Measurements from ENCODE around the gene COCH.

The COCH gene

GRCh38 chr14:30874120-30874998 lies at the start of gene COCH:
Gene COCH (plus strand): TSS chr14:30874559. CDS start chr14:30874939, 380 bp downstream.
- peak within 1 kb of the TSS; percentile 77 for H3K4me3 Mint-ChIP-seq
- no peaks in the 10 kb centered on the region for H3K9me3 Mint-ChIP-seq
- DNase-seq (ENCODE audit: low spot score) = peak; percentile 26
- no peak within 1 kb of the TSS for H3K27ac Mint-ChIP-seq
- H3K4me1 Mint-ChIP-seq (ENCODE audit: low read depth) = peaks cover 7% of the 10 kb centered on the region
- H3K27me3 Mint-ChIP-seq (ENCODE audit: low read depth) = peaks cover 78% of the 10 kb centered on the region
- no peaks in the 10 kb centered on the region for H3K36me3 Mint-ChIP-seq (ENCODE audit: low read depth)

GRCh38 chr14:30826070-30826469 lies 48.3 kb upstream of the COCH start:
- Mint-ChIP-seq H3K4me3 (no peak overlapping the region), H3K36me3 (ENCODE audit: low read depth) (no peaks in the 10 kb centered on the region), H3K27ac (no peak overlapping the region), H3K4me1 (ENCODE audit: low read depth) (no peaks in the 10 kb centered on the region), H3K27me3 (ENCODE audit: low read depth) (no peaks in the 10 kb centered on the region), H3K9me3 (peaks cover 13% of the 10 kb centered on the region)
- no peak for DNase-seq (ENCODE audit: low spot score)

DNA sequence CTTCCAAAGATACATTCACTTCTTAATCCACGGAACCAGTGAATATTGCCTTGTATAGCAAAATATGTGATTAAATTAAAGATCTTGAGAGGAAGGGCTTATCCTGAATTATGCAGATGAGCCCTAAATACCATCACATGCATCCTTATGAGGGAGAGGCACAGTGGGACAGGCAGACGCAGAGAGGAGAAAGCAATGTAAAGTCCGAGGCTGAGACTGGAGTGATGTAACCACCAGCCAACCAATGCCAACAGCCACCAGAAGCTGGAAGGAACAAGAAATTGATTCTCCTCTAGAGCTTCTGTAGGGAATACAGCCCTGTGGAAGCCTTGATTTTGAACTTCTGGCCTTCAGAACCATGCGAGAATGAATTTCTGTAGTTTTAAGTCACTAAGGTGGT lies 44.5 kb upstream of the COCH start:
- DNase-seq (ENCODE audit: low spot score) = no peak
- H3K27ac Mint-ChIP-seq = no peak overlapping the region
- H3K4me1 Mint-ChIP-seq (ENCODE audit: low read depth) = no peaks in the 10 kb centered on the region
- H3K9me3 Mint-ChIP-seq = peaks cover 13% of the 10 kb centered on the region
- H3K36me3 Mint-ChIP-seq (ENCODE audit: low read depth) = no peaks in the 10 kb centered on the region
- no peaks in the 10 kb centered on the region for H3K27me3 Mint-ChIP-seq (ENCODE audit: low read depth)
- H3K4me3 Mint-ChIP-seq = no peak overlapping the region

DNA sequence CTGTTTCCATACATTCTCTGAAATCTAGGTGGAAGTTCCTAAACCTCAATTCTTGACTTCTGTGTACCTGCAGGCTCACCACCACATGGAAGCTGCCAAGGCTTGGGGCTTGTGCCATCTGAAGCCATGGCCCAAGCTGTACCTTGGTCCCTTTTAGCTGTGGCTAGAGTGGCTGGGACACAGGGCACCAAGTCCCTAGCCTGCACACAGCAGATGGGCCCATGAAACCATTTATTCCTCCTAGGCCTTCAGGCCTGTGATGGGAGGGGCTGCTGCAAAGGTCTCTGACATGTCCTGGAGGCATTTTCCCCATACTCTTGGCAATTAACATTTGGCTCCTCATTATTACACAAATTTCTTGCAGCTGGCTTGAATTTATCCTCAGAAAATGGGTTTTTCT lies 40.0 kb upstream of the COCH start:
- no peak overlapping the region for H3K4me3 Mint-ChIP-seq
- no peak overlapping the region for H3K27ac Mint-ChIP-seq
- H3K27me3 Mint-ChIP-seq (ENCODE audit: low read depth) = no peaks in the 10 kb centered on the region
- H3K4me1 Mint-ChIP-seq (ENCODE audit: low read depth) = no peaks in the 10 kb centered on the region
- DNase-seq (ENCODE audit: low spot score) = no peak
- H3K36me3 Mint-ChIP-seq (ENCODE audit: low read depth) = no peaks in the 10 kb centered on the region
- H3K9me3 Mint-ChIP-seq = peaks cover 11% of the 10 kb centered on the region

GRCh38 chr14:30838351-30838750 lies 36.0 kb upstream of the COCH start:
- Mint-ChIP-seq H3K4me1 (ENCODE audit: low read depth) (no peaks in the 10 kb centered on the region), H3K4me3 (no peak overlapping the region), H3K9me3 (peaks cover 11% of the 10 kb centered on the region), H3K36me3 (ENCODE audit: low read depth) (no peaks in the 10 kb centered on the region), H3K27me3 (ENCODE audit: low read depth) (peaks cover 4% of the 10 kb centered on the region), H3K27ac (no peak overlapping the region)
- DNase-seq (ENCODE audit: low spot score) = no peak

- no peak for DNase-seq (ENCODE audit: low spot score)
- peaks cover 9% of the 10 kb centered on the region for H3K27me3 Mint-ChIP-seq (ENCODE audit: low read depth)
- no peak overlapping the region for H3K27ac Mint-ChIP-seq
- H3K9me3 Mint-ChIP-seq = peaks cover 3% of the 10 kb centered on the region
- no peak overlapping the region for H3K4me3 Mint-ChIP-seq
- H3K36me3 Mint-ChIP-seq (ENCODE audit: low read depth) = no peaks in the 10 kb centered on the region
- no peaks in the 10 kb centered on the region for H3K4me1 Mint-ChIP-seq (ENCODE audit: low read depth)
These were observed 34.1 kb upstream of the COCH start for GRCh38 chr14:30840086-30840779.

DNA sequence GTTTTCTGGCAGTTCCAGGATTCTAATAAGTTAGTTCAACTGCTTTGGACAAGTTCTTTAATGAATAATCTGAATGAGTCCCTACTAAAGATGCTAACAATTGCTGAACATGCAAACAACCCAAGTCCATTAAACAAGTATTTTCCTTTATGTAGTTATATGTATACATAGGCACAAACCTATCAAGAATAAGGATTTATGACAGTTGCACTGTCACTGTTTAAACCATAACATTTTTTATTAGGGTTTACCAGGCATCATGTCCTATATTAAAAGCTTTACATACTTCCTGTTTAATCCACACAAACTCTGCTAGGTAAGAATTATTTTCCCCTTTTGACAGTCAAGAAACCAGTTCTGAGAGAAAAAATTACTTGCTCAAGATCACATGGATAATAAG lies 31.9 kb upstream of the COCH start:
- H3K27me3 Mint-ChIP-seq (ENCODE audit: low read depth) = peaks cover 17% of the 10 kb centered on the region
- no peaks in the 10 kb centered on the region for H3K4me1 Mint-ChIP-seq (ENCODE audit: low read depth)
- no peak for DNase-seq (ENCODE audit: low spot score)
- no peaks in the 10 kb centered on the region for H3K9me3 Mint-ChIP-seq
- no peaks in the 10 kb centered on the region for H3K36me3 Mint-ChIP-seq (ENCODE audit: low read depth)
- no peak overlapping the region for H3K27ac Mint-ChIP-seq
- H3K4me3 Mint-ChIP-seq = no peak overlapping the region

DNA sequence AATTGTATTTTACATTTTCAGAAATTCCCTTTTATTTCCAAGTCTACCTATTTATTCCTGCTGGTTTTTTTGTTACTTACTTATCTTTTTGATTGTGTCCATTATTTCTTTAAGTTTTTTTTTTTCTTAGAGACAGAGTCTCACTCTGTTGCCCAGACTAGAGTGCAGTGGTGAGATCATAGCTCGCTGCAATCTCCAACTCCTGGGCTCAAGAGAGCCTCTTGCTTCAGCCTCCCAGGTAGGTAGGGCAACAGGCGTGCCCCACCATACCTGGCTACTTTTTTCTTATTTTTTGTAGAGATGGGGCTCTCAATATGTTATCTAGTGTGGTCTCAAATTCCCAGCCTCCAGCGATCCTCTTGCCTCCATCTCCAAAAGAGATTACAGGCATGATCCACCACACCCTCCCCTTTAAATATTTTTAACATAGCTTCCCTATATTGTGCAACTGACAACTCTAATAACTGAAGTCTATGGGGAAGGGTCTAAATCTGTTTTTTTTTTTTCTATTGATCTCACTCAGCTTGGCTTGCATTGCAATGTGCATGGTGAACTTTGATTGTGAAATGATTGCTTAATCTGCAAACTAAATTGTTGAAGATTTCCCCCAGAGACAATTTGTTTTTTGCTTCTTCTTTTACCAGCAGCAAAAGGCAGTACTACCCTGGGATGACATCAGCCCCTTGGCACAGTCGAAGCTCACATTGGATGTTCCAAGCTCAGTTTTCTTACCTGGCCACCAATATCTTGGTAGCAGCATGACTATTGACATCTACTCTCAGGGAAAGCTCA lies 25.7 kb upstream of the COCH start:
- H3K4me3 Mint-ChIP-seq = no peak overlapping the region
- H3K27me3 Mint-ChIP-seq (ENCODE audit: low read depth) = peaks cover 30% of the 10 kb centered on the region
- DNase-seq (ENCODE audit: low spot score) = no peak
- no peak overlapping the region for H3K27ac Mint-ChIP-seq
- no peaks in the 10 kb centered on the region for H3K9me3 Mint-ChIP-seq
- no peaks in the 10 kb centered on the region for H3K4me1 Mint-ChIP-seq (ENCODE audit: low read depth)
- no peaks in the 10 kb centered on the region for H3K36me3 Mint-ChIP-seq (ENCODE audit: low read depth)

- Mint-ChIP-seq H3K4me3 (no peak overlapping the region), H3K9me3 (no peaks in the 10 kb centered on the region), H3K4me1 (ENCODE audit: low read depth) (no peaks in the 10 kb centered on the region), H3K27ac (no peak overlapping the region), H3K27me3 (ENCODE audit: low read depth) (peaks cover 28% of the 10 kb centered on the region), H3K36me3 (ENCODE audit: low read depth) (no peaks in the 10 kb centered on the region)
- no peak for DNase-seq (ENCODE audit: low spot score)
These were observed 25.0 kb upstream of the COCH start for GRCh38 chr14:30849354-30849753.

DNA sequence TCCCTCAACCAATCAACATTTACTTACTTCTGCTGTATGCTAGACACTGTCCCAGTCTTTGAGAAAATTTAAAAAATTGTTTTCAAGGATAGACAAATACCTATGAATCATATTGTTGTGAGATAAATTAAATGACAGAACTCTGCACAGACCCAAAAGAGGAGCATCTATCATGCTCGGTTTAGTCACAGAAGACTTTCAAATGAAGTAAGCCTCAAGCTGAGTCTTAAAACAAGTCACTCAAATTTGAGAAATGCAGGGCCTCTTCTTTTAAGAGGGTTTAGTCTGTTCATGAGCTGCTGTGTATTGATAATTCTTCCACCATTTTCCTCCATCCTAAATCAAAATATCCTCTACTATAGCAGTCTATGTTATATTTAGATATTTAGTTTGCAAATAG lies 24.4 kb upstream of the COCH start:
- Mint-ChIP-seq H3K4me3 (no peak overlapping the region), H3K27ac (no peak overlapping the region), H3K9me3 (no peaks in the 10 kb centered on the region), H3K27me3 (ENCODE audit: low read depth) (peaks cover 27% of the 10 kb centered on the region), H3K36me3 (ENCODE audit: low read depth) (no peaks in the 10 kb centered on the region), H3K4me1 (ENCODE audit: low read depth) (peaks cover 3% of the 10 kb centered on the region)
- DNase-seq (ENCODE audit: low spot score) = no peak

- Mint-ChIP-seq H3K27me3 (ENCODE audit: low read depth) (peaks cover 13% of the 10 kb centered on the region), H3K36me3 (ENCODE audit: low read depth) (no peaks in the 10 kb centered on the region), H3K4me1 (ENCODE audit: low read depth) (peaks cover 7% of the 10 kb centered on the region), H3K27ac (no peak overlapping the region), H3K4me3 (no peak overlapping the region), H3K9me3 (no peaks in the 10 kb centered on the region)
- DNase-seq (ENCODE audit: low spot score) = no peak
These were observed 20.4 kb upstream of the COCH start for GRCh38 chr14:30853946-30854345.

- Mint-ChIP-seq H3K4me1 (ENCODE audit: low read depth) (peaks cover 7% of the 10 kb centered on the region), H3K9me3 (no peaks in the 10 kb centered on the region), H3K4me3 (no peak overlapping the region), H3K36me3 (ENCODE audit: low read depth) (no peaks in the 10 kb centered on the region), H3K27me3 (ENCODE audit: low read depth) (peaks cover 8% of the 10 kb centered on the region), H3K27ac (no peak overlapping the region)
- no peak for DNase-seq (ENCODE audit: low spot score)
These were observed 19.9 kb upstream of the COCH start for GRCh38 chr14:30854492-30854891.

GRCh38 chr14:30855345-30856037 lies 18.9 kb upstream of the COCH start:
- Mint-ChIP-seq H3K4me1 (ENCODE audit: low read depth) (peaks cover 7% of the 10 kb centered on the region), H3K27ac (no peak overlapping the region), H3K4me3 (no peak overlapping the region), H3K27me3 (ENCODE audit: low read depth) (peaks cover 7% of the 10 kb centered on the region), H3K9me3 (no peaks in the 10 kb centered on the region), H3K36me3 (ENCODE audit: low read depth) (no peaks in the 10 kb centered on the region)
- DNase-seq (ENCODE audit: low spot score) = peak; percentile 37

Data from T-helper 2 cell treated with Interferon-gamma antibody and Interleukin-4, amounts not matched to agents 5 μg/mL and 100 μg/mL, for 36 hours (primary cell).